GM19043 (cell line): ENCODE results near the gene PCID2.

Source experiments
- ATAC-seq: cut with Tn5 transposase; IDR thresholded peaks from one replicate; pipeline ENCODE4 v1.9.1; 2021; ENCODE audit warnings: low read depth; ENCODE audit not compliant: unreplicated experiment

PCID2 gene

GRCh38 chr13:113135281-113135760 is 73.1 kb downstream of the PCID2 start:
- no peak for ATAC-seq

DNA sequence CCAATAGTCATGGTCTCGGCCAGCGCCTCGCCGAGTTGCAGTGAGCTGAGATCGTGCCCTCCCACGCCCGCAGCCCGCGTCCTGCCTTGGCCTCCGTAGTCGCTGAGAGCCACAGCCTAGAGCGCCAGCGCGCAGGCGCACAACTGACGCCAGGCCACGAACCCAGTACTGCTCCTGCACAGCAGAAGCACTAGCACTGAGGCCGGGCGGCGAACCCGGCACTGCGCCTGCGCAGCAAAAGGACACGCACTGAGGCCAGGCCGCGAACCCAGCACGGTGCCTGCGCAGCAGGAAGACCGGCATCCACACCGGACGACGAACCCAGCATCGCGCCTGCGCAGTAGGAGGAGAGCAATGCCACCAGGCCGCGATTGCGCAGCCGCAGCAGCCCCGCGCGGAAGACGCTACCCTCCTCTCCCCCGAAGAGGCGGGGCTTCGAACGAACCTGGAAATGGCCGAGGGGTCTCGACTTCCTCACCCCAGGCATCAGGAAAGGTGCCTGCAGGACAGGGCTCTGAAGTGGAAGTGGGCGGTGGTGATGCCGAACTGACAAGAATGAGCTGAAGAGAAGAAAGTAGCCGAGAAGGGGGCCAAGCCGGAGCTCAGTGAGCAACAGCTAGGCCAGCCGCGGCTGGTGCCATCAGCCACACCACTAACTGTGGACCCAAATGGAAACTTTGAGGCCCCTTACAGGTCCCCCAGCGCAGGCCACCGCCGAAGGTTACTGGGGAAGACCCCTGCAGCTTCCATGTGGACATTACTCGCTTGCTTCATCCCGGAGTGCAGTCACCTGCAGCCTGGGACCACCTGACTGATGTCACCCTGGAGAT is 78.3 kb downstream of the PCID2 start:
- no peak for ATAC-seq

GRCh38 chr13:113129480-113129879 is 79.0 kb downstream of the PCID2 start:
- ATAC-seq: no peak
